Measurements from ENCODE around the gene CCDC13. TPM values are rescaled to one million over a fixed set of nuclear protein-coding genes. Genes with fewer than 3 reads are reported as not detected.

The CCDC13 gene
- total and polyA plus RNA-seq, 4 donors: 1.9 to 7.6 (median 3.2) TPM

- no peak overlapping the region for H3K27ac ChIP-seq (ENCODE audit: low read depth in 1 of 2, low read length in 1 of 2)
- no peaks in the 10 kb centered on the region for H3K9me3 ChIP-seq (ENCODE audit: control insufficient read depth in 4 of 4, insufficient read depth in 3 of 4, low read length in 3 of 4)
- no peak for DNase-seq
- H3K9ac ChIP-seq (ENCODE audit: insufficient read depth in 1 of 2, low read length in 2 of 2): no peak overlapping the region
- no peak overlapping the region for H3K4me3 ChIP-seq
- ATAC-seq (ENCODE audit: insufficient read depth, low FRiP score): no peak
- peaks cover 0 to 15% (median 4%) of the 10 kb centered on the region in 5 donors for H3K4me1 ChIP-seq (ENCODE audit: control insufficient read depth in 5 of 5, insufficient read depth in 5 of 5, low read length in 5 of 5)
- H3K27me3 ChIP-seq (ENCODE audit: control insufficient read depth in 3 of 3, insufficient read depth in 3 of 3, low read length in 2 of 3): no peaks in the 10 kb centered on the region
- H3K36me3 ChIP-seq (ENCODE audit: control insufficient read depth in 4 of 4, insufficient read depth in 4 of 4, low read length in 4 of 4): no peaks in the 10 kb centered on the region
- WGBS, 2 donors: 97 to 98% methylated on average over 4 of the region's 4 CpGs
- TF ChIP-seq CTCF (IDR thresholded peaks at IDR 0.05; ENCODE audit: control extremely low read depth, extremely low read depth): no peak
Observed at GRCh38 chr3:42807929-42808328, 34.9 kb upstream of the CCDC13 start.

- H3K27me3 ChIP-seq (ENCODE audit: control insufficient read depth in 3 of 3, insufficient read depth in 3 of 3, low read length in 2 of 3): no peaks in the 10 kb centered on the region
- peak overlapping the region in 1 of 2 donors; percentile 0 for H3K27ac ChIP-seq (ENCODE audit: low read depth in 1 of 2, low read length in 1 of 2)
- H3K4me3 ChIP-seq: no peak overlapping the region
- H3K36me3 ChIP-seq (ENCODE audit: control insufficient read depth in 4 of 4, insufficient read depth in 4 of 4, low read length in 4 of 4): no peaks in the 10 kb centered on the region
- H3K4me1 ChIP-seq (ENCODE audit: control insufficient read depth in 5 of 5, insufficient read depth in 5 of 5, low read length in 5 of 5): peaks cover 7 to 24% (median 9%) of the 10 kb centered on the region in 5 donors
- peak in 2 of 3 donors; percentile 16 to 28 for DNase-seq
- H3K9me3 ChIP-seq (ENCODE audit: control insufficient read depth in 4 of 4, insufficient read depth in 3 of 4, low read length in 3 of 4): no peaks in the 10 kb centered on the region
- no peak for ATAC-seq (ENCODE audit: insufficient read depth, low FRiP score)
- no peak for TF ChIP-seq CTCF (IDR thresholded peaks at IDR 0.05; ENCODE audit: control extremely low read depth, extremely low read depth)
- 40 to 47% methylated on average over 23 of the region's 23 CpGs for WGBS, 2 donors
- peak overlapping the region in 1 of 2 donors; percentile 81 for H3K9ac ChIP-seq (ENCODE audit: insufficient read depth in 1 of 2, low read length in 2 of 2)
Observed at GRCh38 chr3:42805141-42805821, 32.2 kb upstream of the CCDC13 start.

GRCh38 chr3:42804831-42805132, 31.7 kb upstream of the CCDC13 start:
- H3K9ac ChIP-seq (ENCODE audit: insufficient read depth in 1 of 2, low read length in 2 of 2): peak overlapping the region in 1 of 2 donors; percentile 81
- ATAC-seq (ENCODE audit: insufficient read depth, low FRiP score): no peak
- H3K4me3 ChIP-seq: peak overlapping the region; percentile 83
- no peaks in the 10 kb centered on the region for H3K9me3 ChIP-seq (ENCODE audit: control insufficient read depth in 4 of 4, insufficient read depth in 3 of 4, low read length in 3 of 4)
- H3K4me1 ChIP-seq (ENCODE audit: control insufficient read depth in 5 of 5, insufficient read depth in 5 of 5, low read length in 5 of 5): peaks cover 7 to 24% (median 10%) of the 10 kb centered on the region in 5 donors
- peak overlapping the region; percentile 78 to 96 for H3K27ac ChIP-seq (ENCODE audit: low read depth in 1 of 2, low read length in 1 of 2)
- 0 to 1% methylated on average over 13 of the region's 13 CpGs for WGBS, 2 donors
- no peaks in the 10 kb centered on the region for H3K36me3 ChIP-seq (ENCODE audit: control insufficient read depth in 4 of 4, insufficient read depth in 4 of 4, low read length in 4 of 4)
- no peaks in the 10 kb centered on the region for H3K27me3 ChIP-seq (ENCODE audit: control insufficient read depth in 3 of 3, insufficient read depth in 3 of 3, low read length in 2 of 3)
- no peak for TF ChIP-seq CTCF (IDR thresholded peaks at IDR 0.05; ENCODE audit: control extremely low read depth, extremely low read depth)
- DNase-seq: no peak
